Measurements from ENCODE around the gene CDH13. TPM values are rescaled to one million over a fixed set of nuclear protein-coding genes. Genes with fewer than 3 reads are reported as not detected.

CDH13 gene
- total and polyA plus RNA-seq, 2 of the 8 experiments (the other 6 are each of a cell fraction or from before 2014, with no cell fraction given): 2.3 to 2.4 TPM

- Histone ChIP-seq H2BK20ac (ENCODE audit: low read length) (no peak overlapping the region), H2BK15ac (ENCODE audit: low read length) (0 out of 2 replicates have a peak overlapping the region, but pooled peaks have one; percentile 11), H2AFZ (ENCODE audit: low read length) (no peak overlapping the region), H4K20me1 (replicated peaks in 1 of 2; ENCODE audit: control insufficient read depth in 1 of 2, insufficient read depth in 2 of 2, low read length in 2 of 2) (no peaks in the 10 kb centered on the region), H3K4me1 (replicated peaks in 1 of 4; ENCODE audit: control insufficient read depth in 3 of 4, insufficient read depth in 4 of 4, low read length in 3 of 4) (no peaks in the 10 kb centered on the region), H3K27me3 (replicated peaks in 1 of 4; ENCODE audit: control insufficient read depth in 3 of 4, extremely low read depth in 1 of 4, insufficient read depth in 3 of 4, low read length in 3 of 4) (no peaks in the 10 kb centered on the region; a peak in 1 of 7 replicates), H3K27ac (ENCODE audit: low read depth, low read length) (no peak overlapping the region), H2BK12ac (ENCODE audit: low read depth, low read length) (no peak overlapping the region), H3K23ac (ENCODE audit: insufficient read length) (no peak overlapping the region), H2BK120ac (replicated peaks; ENCODE audit: low read depth, low read length) (no peak overlapping the region), H4K91ac (replicated peaks; ENCODE audit: insufficient read length, low read length) (no peak overlapping the region), H3K56ac (replicated peaks; ENCODE audit: insufficient read length, low read depth, low read length) (no peak overlapping the region), H3K79me2 (ENCODE audit: control insufficient read depth in 1 of 2, insufficient read depth in 2 of 2, low read length in 2 of 2) (no peaks in the 10 kb centered on the region), H3K4me3 (ENCODE audit: extremely low read depth in 1 of 4, insufficient read depth in 2 of 4, low read depth in 3 of 4, low read length in 4 of 4) (no peak overlapping the region), H3K4ac (replicated peaks; ENCODE audit: insufficient read length, low read depth, low read length) (no peak overlapping the region), H3K9me3 (ENCODE audit: insufficient read depth in 2 of 2, low read depth in 1 of 2, low read length in 1 of 2) (peaks cover 5 to 7% of the 10 kb centered on the region in 2 experiments; a peak in 3 of 4 replicates), H4K8ac (ENCODE audit: extremely low read depth, insufficient read depth, low read length) (no peak overlapping the region; the same call in 1 of the 2 replicates), H4K5ac (ENCODE audit: insufficient read length, low read depth, low read length) (no peak overlapping the region), H3K14ac (ENCODE audit: insufficient read length) (no peak overlapping the region), H3K18ac (ENCODE audit: extremely low read depth, low read length) (no peak overlapping the region), H2AK5ac (ENCODE audit: low read depth, low read length) (no peak overlapping the region), H2BK5ac (ENCODE audit: low read depth, low read length) (no peak overlapping the region), H3K9ac (replicated peaks in 1 of 4; ENCODE audit: extremely low read depth in 1 of 4, low read depth in 3 of 4, low read length in 3 of 4) (no peak overlapping the region), H3K23me2 (ENCODE audit: low read depth, low read length) (no peaks in the 10 kb centered on the region), H3K4me2 (ENCODE audit: insufficient read depth in 1 of 2, low read depth in 2 of 2, low read length in 2 of 2) (no peak overlapping the region), H3K79me1 (ENCODE audit: low read depth, low read length) (no peaks in the 10 kb centered on the region), H3K36me3 (ENCODE audit: control insufficient read depth in 2 of 4, insufficient read depth in 4 of 4, low read length in 3 of 4) (no peaks in the 10 kb centered on the region)
- ChIA-PET POLR2A (ENCODE audit: partially characterized antibody) (no interaction called here), CTCF (ENCODE audit: partially characterized antibody) (interaction anchor here (1.9 kb wide), 1 partner anchor 10 kb away, joined by 5 read pairs; no protein-coding TSS in a partner anchor)
- WGBS, 2 experiments (ENCODE audit: extremely low coverage in 1 of 2, insufficient coverage in 1 of 2, insufficient read length in 1 of 2, insufficient replicate concordance in 2 of 2, low coverage in 1 of 2, low lambda C conversion rate in 2 of 2, missing lambda C conversion rate in 1 of 2): 89% methylated on average over 6 of the region's 6 CpGs; no CpG with 5 or more reads in 1 of the 2 experiments
- DNase-seq (ENCODE audit: low read depth in 1 of 2, low spot score in 2 of 2): no peak
- FAIRE-seq: no peak
- no peak for TF ChIP-seq SUZ12 (IDR thresholded peaks at IDR 0.05; ENCODE audit: low read length)
- no peak for TF ChIP-seq RXRA (IDR thresholded peaks at IDR 0.05; ENCODE audit: insufficient read depth, low read depth, low read length)
- TF ChIP-seq GABPA (IDR thresholded peaks at IDR 0.05; ENCODE audit: borderline replicate concordance, insufficient read depth, low read length): no peak
- no peak for TF ChIP-seq SRF (IDR thresholded peaks at IDR 0.05; ENCODE audit: low read depth, low read length)
- no peak for TF ChIP-seq HDAC6 (IDR thresholded peaks at IDR 0.05; ENCODE audit: low read depth, low read length)
- no peak for TF ChIP-seq SP2 (IDR thresholded peaks at IDR 0.05; ENCODE audit: low read length)
- TF ChIP-seq SIRT6 (IDR thresholded peaks at IDR 0.05; ENCODE audit: low read length): no peak
- no peak for TF ChIP-seq CEBPB (IDR thresholded peaks at IDR 0.05; ENCODE audit: low read depth, low read length)
- no peak for TF ChIP-seq BCL11A (IDR thresholded peaks at IDR 0.05; ENCODE audit: low read depth in 2 of 2, low read length in 2 of 2)
- no peak for TF ChIP-seq NANOG (IDR thresholded peaks at IDR 0.05; ENCODE audit: insufficient read depth, low read depth, low read length, poor library complexity, severe bottlenecking)
- no peak for TF ChIP-seq POLR2AphosphoS5 (IDR thresholded peaks at IDR 0.05; ENCODE audit: low read depth, low read length)
- TF ChIP-seq ASH2L (IDR thresholded peaks at IDR 0.05; ENCODE audit: low read length): no peak
Measured at GRCh38 chr16:83676086-83676485, 1049.3 kb downstream of the CDH13 start.
